ENCODE results near the gene OIT3. TPM values are rescaled to one million over a fixed set of nuclear protein-coding genes. Genes with fewer than 3 reads are reported as not detected.
"Not testable (repeated sequence)": the region's sequence is repeated elsewhere in the genome, so short reads cannot be mapped to it uniquely, and the experiment has no call there.

Gene OIT3
- total RNA-seq, 1 donor from 2014 or later, result 0.09 TPM

DNA sequence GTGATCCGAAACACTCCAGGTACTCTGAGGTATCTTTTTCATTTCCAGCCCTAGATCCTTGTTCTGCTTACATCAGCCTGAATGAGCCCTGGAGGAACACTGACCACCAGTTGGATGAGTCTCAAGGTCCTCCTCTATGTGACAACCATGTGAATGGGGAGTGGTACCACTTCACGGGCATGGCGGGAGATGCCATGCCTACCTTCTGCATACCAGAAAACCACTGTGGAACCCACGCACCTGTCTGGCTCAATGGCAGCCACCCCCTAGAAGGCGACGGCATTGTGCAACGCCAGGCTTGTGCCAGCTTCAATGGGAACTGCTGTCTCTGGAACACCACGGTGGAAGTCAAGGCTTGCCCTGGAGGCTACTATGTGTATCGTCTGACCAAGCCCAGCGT lies 5.1 kb downstream of the OIT3 start:
- no peak overlapping the region for H3K9ac ChIP-seq (ENCODE audit: low read length)
- Mint-ChIP-seq H3K4me3 (ENCODE audit: unreplicated experiment) (no peak overlapping the region), H3K36me3 (ENCODE audit: low read depth, unreplicated experiment) (no peaks in the 10 kb centered on the region), H3K9me3 (ENCODE audit: unreplicated experiment) (no peaks in the 10 kb centered on the region), H3K27me3 (ENCODE audit: low read depth, unreplicated experiment) (no peaks in the 10 kb centered on the region), H3K27ac (ENCODE audit: unreplicated experiment) (no peak overlapping the region), H3K4me1 (ENCODE audit: low read depth, unreplicated experiment) (no peaks in the 10 kb centered on the region)
- H3K4me3 ChIP-seq (ENCODE audit: insufficient read depth, low read depth, low read length), result no peak overlapping the region
- H3K27me3 ChIP-seq (ENCODE audit: insufficient read depth, low read length), result no peaks in the 10 kb centered on the region
- H3K9me3 ChIP-seq (ENCODE audit: insufficient read depth, low read depth, low read length), result no peaks in the 10 kb centered on the region
- no peak for FAIRE-seq
- TF ChIP-seq EZH2 (IDR thresholded peaks at IDR 0.05; ENCODE audit: insufficient read depth, low read length), result no peak
- TF ChIP-seq, protein P1, sequence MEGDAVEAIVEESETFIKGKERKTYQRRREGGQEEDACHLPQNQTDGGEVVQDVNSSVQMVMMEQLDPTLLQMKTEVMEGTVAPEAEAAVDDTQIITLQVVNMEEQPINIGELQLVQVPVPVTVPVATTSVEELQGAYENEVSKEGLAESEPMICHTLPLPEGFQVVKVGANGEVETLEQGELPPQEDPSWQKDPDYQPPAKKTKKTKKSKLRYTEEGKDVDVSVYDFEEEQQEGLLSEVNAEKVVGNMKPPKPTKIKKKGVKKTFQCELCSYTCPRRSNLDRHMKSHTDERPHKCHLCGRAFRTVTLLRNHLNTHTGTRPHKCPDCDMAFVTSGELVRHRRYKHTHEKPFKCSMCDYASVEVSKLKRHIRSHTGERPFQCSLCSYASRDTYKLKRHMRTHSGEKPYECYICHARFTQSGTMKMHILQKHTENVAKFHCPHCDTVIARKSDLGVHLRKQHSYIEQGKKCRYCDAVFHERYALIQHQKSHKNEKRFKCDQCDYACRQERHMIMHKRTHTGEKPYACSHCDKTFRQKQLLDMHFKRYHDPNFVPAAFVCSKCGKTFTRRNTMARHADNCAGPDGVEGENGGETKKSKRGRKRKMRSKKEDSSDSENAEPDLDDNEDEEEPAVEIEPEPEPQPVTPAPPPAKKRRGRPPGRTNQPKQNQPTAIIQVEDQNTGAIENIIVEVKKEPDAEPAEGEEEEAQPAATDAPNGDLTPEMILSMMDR (IDR thresholded peaks at IDR 0.05; ENCODE audit: insufficient read depth, low read depth, low read length), result no peak
- no peaks in the 10 kb centered on the region for H4K20me1 ChIP-seq (ENCODE audit: insufficient read depth, low read length)
- no peak overlapping the region for H3K27ac ChIP-seq (ENCODE audit: low read depth, low read length)
- no peaks in the 10 kb centered on the region for H3K36me3 ChIP-seq (ENCODE audit: insufficient read depth, low read length)
- H3K79me2 ChIP-seq (ENCODE audit: insufficient read depth, low read length), result no peaks in the 10 kb centered on the region
- no peaks in the 10 kb centered on the region for H3K4me1 ChIP-seq (ENCODE audit: insufficient read depth, low read length)
- DNase-seq (ENCODE audit: low read depth), result no peak
- no peak overlapping the region for H2AFZ ChIP-seq (ENCODE audit: low read depth, low read length)
- no peak overlapping the region for H3K4me2 ChIP-seq (ENCODE audit: low read length)

DNA sequence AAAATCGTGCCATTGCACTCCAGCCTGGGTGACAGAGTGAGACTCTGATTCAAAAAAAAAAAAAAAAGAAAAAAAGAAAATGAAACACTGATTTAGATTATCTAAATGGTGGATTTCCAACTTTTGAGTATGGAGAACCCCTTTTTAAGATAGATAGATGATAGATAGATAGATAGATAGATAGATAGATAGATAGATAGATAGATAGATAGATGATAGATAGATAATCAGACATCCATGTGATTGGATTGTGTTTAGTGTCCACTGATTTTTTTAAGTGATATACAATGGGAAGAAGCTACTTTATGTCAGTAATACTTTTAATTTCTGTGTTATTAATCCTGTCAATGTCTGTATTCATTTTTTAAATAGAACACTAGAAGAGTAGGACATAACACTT lies 6.0 kb downstream of the OIT3 start:
- H3K36me3 ChIP-seq (ENCODE audit: insufficient read depth, low read length), result no peaks in the 10 kb centered on the region
- Mint-ChIP-seq H3K4me1 (ENCODE audit: low read depth, unreplicated experiment) (no peaks in the 10 kb centered on the region), H3K4me3 (ENCODE audit: unreplicated experiment) (no peak overlapping the region), H3K27ac (ENCODE audit: unreplicated experiment) (no peak overlapping the region), H3K27me3 (ENCODE audit: low read depth, unreplicated experiment) (no peaks in the 10 kb centered on the region), H3K9me3 (ENCODE audit: unreplicated experiment) (no peaks in the 10 kb centered on the region), H3K36me3 (ENCODE audit: low read depth, unreplicated experiment) (no peaks in the 10 kb centered on the region)
- H2AFZ ChIP-seq (ENCODE audit: low read depth, low read length), result no peak overlapping the region
- no peak overlapping the region for H3K9ac ChIP-seq (ENCODE audit: low read length)
- no peaks in the 10 kb centered on the region for H3K4me1 ChIP-seq (ENCODE audit: insufficient read depth, low read length)
- H3K27ac ChIP-seq (ENCODE audit: low read depth, low read length), result no peak overlapping the region
- no peaks in the 10 kb centered on the region for H4K20me1 ChIP-seq (ENCODE audit: insufficient read depth, low read length)
- FAIRE-seq, result no peak
- no peaks in the 10 kb centered on the region for H3K27me3 ChIP-seq (ENCODE audit: insufficient read depth, low read length)
- TF ChIP-seq, protein P1 (IDR thresholded peaks at IDR 0.05; ENCODE audit: insufficient read depth, low read depth, low read length), result no peak
- no peak for TF ChIP-seq EZH2 (IDR thresholded peaks at IDR 0.05; ENCODE audit: insufficient read depth, low read length)
- no peaks in the 10 kb centered on the region for H3K9me3 ChIP-seq (ENCODE audit: insufficient read depth, low read depth, low read length)
- no peak overlapping the region for H3K4me2 ChIP-seq (ENCODE audit: low read length)
- no peaks in the 10 kb centered on the region for H3K79me2 ChIP-seq (ENCODE audit: insufficient read depth, low read length)
- no peak overlapping the region for H3K4me3 ChIP-seq (ENCODE audit: insufficient read depth, low read depth, low read length)
- no peak for DNase-seq (ENCODE audit: low read depth)

DNA sequence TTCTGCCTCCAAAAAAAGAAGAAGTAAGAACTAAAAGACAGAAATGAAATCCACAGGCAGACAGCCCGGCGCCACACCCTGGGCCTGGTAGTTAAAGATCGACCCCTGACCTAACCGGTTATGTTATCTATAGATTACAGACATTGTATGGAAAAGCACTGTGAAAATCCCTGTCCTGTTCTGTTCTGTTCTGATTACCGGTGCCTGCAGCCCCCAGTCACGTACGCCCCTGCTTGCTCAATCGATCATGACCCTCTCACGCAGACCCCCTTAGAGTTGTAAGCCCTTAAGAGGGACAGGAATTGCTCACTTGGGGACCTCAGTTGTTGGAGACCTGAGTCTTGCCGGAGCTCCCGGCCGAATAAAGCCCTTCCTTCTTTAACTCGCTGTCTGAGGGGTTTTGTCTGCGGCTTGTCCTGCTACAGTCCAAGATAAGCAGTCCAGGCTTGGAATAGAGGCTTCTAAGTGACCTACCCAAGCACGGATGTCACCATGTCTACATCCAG lies 10.5 kb downstream of the OIT3 start:
- not testable (repeated sequence) for H3K4me1 ChIP-seq (ENCODE audit: insufficient read depth, low read length); H3K27ac ChIP-seq (ENCODE audit: low read depth, low read length); H3K9me3 Mint-ChIP-seq (ENCODE audit: unreplicated experiment); H3K9ac ChIP-seq (ENCODE audit: low read length); H3K79me2 ChIP-seq (ENCODE audit: insufficient read depth, low read length); H2AFZ ChIP-seq (ENCODE audit: low read depth, low read length); H4K20me1 ChIP-seq (ENCODE audit: insufficient read depth, low read length); H3K27ac Mint-ChIP-seq (ENCODE audit: unreplicated experiment); H3K4me1 Mint-ChIP-seq (ENCODE audit: low read depth, unreplicated experiment); H3K36me3 Mint-ChIP-seq (ENCODE audit: low read depth, unreplicated experiment); H3K27me3 ChIP-seq (ENCODE audit: insufficient read depth, low read length); FAIRE-seq; DNase-seq (ENCODE audit: low read depth); H3K27me3 Mint-ChIP-seq (ENCODE audit: low read depth, unreplicated experiment); H3K4me2 ChIP-seq (ENCODE audit: low read length); H3K36me3 ChIP-seq (ENCODE audit: insufficient read depth, low read length); H3K9me3 ChIP-seq (ENCODE audit: insufficient read depth, low read depth, low read length); H3K4me3 ChIP-seq (ENCODE audit: insufficient read depth, low read depth, low read length); H3K4me3 Mint-ChIP-seq (ENCODE audit: unreplicated experiment)
